ENCODE data around the gene RHBDD2.

GRCh38 chr7:75842836-75843446 is 35.9 kb upstream of the RHBDD2 start:
- TF ChIP-seq RAD21 (IDR thresholded peaks at IDR 0.05), result no peak
- TF ChIP-seq, protein P1, sequence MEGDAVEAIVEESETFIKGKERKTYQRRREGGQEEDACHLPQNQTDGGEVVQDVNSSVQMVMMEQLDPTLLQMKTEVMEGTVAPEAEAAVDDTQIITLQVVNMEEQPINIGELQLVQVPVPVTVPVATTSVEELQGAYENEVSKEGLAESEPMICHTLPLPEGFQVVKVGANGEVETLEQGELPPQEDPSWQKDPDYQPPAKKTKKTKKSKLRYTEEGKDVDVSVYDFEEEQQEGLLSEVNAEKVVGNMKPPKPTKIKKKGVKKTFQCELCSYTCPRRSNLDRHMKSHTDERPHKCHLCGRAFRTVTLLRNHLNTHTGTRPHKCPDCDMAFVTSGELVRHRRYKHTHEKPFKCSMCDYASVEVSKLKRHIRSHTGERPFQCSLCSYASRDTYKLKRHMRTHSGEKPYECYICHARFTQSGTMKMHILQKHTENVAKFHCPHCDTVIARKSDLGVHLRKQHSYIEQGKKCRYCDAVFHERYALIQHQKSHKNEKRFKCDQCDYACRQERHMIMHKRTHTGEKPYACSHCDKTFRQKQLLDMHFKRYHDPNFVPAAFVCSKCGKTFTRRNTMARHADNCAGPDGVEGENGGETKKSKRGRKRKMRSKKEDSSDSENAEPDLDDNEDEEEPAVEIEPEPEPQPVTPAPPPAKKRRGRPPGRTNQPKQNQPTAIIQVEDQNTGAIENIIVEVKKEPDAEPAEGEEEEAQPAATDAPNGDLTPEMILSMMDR (IDR thresholded peaks at IDR 0.05; ENCODE audit: low read depth, low read length, missing input control), result no peak
- TF ChIP-seq, protein P2, sequence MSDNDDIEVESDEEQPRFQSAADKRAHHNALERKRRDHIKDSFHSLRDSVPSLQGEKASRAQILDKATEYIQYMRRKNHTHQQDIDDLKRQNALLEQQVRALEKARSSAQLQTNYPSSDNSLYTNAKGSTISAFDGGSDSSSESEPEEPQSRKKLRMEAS (IDR thresholded peaks at IDR 0.05), result no peak
- TF ChIP-seq, protein P3, sequence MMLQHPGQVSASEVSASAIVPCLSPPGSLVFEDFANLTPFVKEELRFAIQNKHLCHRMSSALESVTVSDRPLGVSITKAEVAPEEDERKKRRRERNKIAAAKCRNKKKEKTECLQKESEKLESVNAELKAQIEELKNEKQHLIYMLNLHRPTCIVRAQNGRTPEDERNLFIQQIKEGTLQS (IDR thresholded peaks at IDR 0.05), result no peak
- no peak for TF ChIP-seq HNF4G (IDR thresholded peaks at IDR 0.05)
- no peak for TF ChIP-seq EGR1 (IDR thresholded peaks at IDR 0.05; ENCODE audit: low read depth in 2 of 2)
- TF ChIP-seq GABPA (IDR thresholded peaks at IDR 0.05 in 1 of 2, conservative IDR thresholded peaks at IDR 0.05 in 1 of 2), result no peak
- no peak for TF ChIP-seq FOXA1 (IDR thresholded peaks at IDR 0.05)
- no peak for TF ChIP-seq SP1 (IDR thresholded peaks at IDR 0.05)
- TF ChIP-seq, protein P4, sequence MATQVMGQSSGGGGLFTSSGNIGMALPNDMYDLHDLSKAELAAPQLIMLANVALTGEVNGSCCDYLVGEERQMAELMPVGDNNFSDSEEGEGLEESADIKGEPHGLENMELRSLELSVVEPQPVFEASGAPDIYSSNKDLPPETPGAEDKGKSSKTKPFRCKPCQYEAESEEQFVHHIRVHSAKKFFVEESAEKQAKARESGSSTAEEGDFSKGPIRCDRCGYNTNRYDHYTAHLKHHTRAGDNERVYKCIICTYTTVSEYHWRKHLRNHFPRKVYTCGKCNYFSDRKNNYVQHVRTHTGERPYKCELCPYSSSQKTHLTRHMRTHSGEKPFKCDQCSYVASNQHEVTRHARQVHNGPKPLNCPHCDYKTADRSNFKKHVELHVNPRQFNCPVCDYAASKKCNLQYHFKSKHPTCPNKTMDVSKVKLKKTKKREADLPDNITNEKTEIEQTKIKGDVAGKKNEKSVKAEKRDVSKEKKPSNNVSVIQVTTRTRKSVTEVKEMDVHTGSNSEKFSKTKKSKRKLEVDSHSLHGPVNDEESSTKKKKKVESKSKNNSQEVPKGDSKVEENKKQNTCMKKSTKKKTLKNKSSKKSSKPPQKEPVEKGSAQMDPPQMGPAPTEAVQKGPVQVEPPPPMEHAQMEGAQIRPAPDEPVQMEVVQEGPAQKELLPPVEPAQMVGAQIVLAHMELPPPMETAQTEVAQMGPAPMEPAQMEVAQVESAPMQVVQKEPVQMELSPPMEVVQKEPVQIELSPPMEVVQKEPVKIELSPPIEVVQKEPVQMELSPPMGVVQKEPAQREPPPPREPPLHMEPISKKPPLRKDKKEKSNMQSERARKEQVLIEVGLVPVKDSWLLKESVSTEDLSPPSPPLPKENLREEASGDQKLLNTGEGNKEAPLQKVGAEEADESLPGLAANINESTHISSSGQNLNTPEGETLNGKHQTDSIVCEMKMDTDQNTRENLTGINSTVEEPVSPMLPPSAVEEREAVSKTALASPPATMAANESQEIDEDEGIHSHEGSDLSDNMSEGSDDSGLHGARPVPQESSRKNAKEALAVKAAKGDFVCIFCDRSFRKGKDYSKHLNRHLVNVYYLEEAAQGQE (IDR thresholded peaks at IDR 0.05), result no peak
- no peak for TF ChIP-seq RXRA (IDR thresholded peaks at IDR 0.05)
- no peak for TF ChIP-seq YY1 (IDR thresholded peaks at IDR 0.05)
- TF ChIP-seq, protein P5, sequence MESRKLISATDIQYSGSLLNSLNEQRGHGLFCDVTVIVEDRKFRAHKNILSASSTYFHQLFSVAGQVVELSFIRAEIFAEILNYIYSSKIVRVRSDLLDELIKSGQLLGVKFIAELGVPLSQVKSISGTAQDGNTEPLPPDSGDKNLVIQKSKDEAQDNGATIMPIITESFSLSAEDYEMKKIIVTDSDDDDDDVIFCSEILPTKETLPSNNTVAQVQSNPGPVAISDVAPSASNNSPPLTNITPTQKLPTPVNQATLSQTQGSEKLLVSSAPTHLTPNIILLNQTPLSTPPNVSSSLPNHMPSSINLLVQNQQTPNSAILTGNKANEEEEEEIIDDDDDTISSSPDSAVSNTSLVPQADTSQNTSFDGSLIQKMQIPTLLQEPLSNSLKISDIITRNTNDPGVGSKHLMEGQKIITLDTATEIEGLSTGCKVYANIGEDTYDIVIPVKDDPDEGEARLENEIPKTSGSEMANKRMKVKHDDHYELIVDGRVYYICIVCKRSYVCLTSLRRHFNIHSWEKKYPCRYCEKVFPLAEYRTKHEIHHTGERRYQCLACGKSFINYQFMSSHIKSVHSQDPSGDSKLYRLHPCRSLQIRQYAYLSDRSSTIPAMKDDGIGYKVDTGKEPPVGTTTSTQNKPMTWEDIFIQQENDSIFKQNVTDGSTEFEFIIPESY (IDR thresholded peaks at IDR 0.05), result no peak
- no peak for TF ChIP-seq TAF1 (conservative IDR thresholded peaks at IDR 0.05)

Measured in liver (tissue), 3 donors.